Measurements from ENCODE around the gene SDHAF4.

DNA sequence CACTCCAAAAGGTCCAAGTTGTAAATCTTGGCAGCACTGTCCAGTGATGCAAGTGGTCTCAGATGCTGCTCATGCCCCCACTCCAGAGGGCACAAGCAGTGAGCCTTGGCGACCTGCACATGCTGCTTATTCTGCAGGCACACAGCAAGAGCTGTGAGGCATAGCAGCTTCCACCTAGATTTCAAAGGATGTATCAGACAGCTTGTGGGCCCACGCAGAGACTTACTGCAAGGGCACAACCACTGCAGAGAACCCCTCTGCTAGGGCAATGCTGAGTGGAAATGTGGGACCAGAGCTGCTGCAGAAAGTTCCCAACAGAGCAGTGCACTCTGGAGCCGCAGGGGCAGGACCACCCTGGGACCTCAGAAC is 26.4 kb downstream of the SDHAF4 start:
- TF ChIP-seq POLR2AphosphoS5 (IDR thresholded peaks at IDR 0.05), result no peak
- no peak for TF ChIP-seq POLR2A (IDR thresholded peaks at IDR 0.05)
- no peak for TF ChIP-seq CTCF (IDR thresholded peaks at IDR 0.05)
